HEK293 (cell line): ENCODE data around the gene HOXC5.

Experiments
- BCL11A ChIP-seq: fragments of 450-650 bp; formaldehyde crosslinking; IDR thresholded peaks from 2 replicates; pipeline ENCODE4 v1.5.1; 2016; ENCODE audit warnings: low read depth, missing biosample characterization, missing genetic modification characterization
- KLF8 ChIP-seq: fragments of 450-650 bp; formaldehyde crosslinking; IDR thresholded peaks from 2 replicates; pipeline ENCODE4 v1.5.1; 2016; ENCODE audit warnings: missing biosample characterization, missing genetic modification characterization
- PRDM1 ChIP-seq: fragments of 450-650 bp; formaldehyde crosslinking; IDR thresholded peaks from 2 replicates; pipeline ENCODE4; 2016; ENCODE audit warnings: missing biosample characterization, missing genetic modification characterization
- TCF7L2 ChIP-seq: IDR thresholded peaks from 2 replicates; pipeline ENCODE4 v1.6.1; 2011; ENCODE audit warnings: low read depth, mild to moderate bottlenecking, inconsistent platforms, low read length, moderate library complexity, borderline replicate concordance
- ZBTB17 ChIP-seq: fragments of 450-650 bp; formaldehyde crosslinking; IDR thresholded peaks from 2 replicates; pipeline ENCODE4 v1.5.1; 2016; ENCODE audit warnings: missing biosample characterization, missing genetic modification characterization
- ZNF133 ChIP-seq: fragments of 450-650 bp; formaldehyde crosslinking; IDR thresholded peaks from 2 replicates; pipeline ENCODE4 v1.5.1; 2016; ENCODE audit warnings: missing biosample characterization, missing genetic modification characterization
- ZNF138 ChIP-seq: fragments of 450-650 bp; formaldehyde crosslinking; IDR thresholded peaks from 2 replicates; pipeline ENCODE4 v1.5.1; 2016; ENCODE audit warnings: missing biosample characterization, missing genetic modification characterization, borderline replicate concordance
- ZNF19 ChIP-seq: fragments of 450-650 bp; formaldehyde crosslinking; IDR thresholded peaks from 2 replicates; pipeline ENCODE4; 2016; ENCODE audit warnings: missing biosample characterization, missing genetic modification characterization, low read depth
- ZNF223 ChIP-seq: fragments of 450-650 bp; formaldehyde crosslinking; IDR thresholded peaks from 2 replicates; pipeline ENCODE4 v1.5.1; 2016; ENCODE audit warnings: missing biosample characterization, missing genetic modification characterization
- ZNF24 ChIP-seq: fragments of 450-650 bp; formaldehyde crosslinking; IDR thresholded peaks from 2 replicates; pipeline ENCODE4 v1.5.1; 2016; ENCODE audit warnings: missing biosample characterization, missing genetic modification characterization
- ZNF266 ChIP-seq: fragments of 450-650 bp; formaldehyde crosslinking; IDR thresholded peaks from 2 replicates; pipeline ENCODE4 v1.5.1; 2016; ENCODE audit warnings: missing biosample characterization, missing genetic modification characterization, low read depth
- ZNF274 ChIP-seq, 2 experiments: fragments of 200-500 bp in 1 of 2; fragments of 450-650 bp in 1 of 2; sonication (Bioruptor generic) in 1 of 2; formaldehyde crosslinking in 1 of 2; IDR thresholded peaks; 2 replicates each; pipeline versions ENCODE4 v1.5.1 to v1.6.1; 2014 to 2016; ENCODE audit warnings: borderline replicate concordance in 1 of 2, inconsistent platforms in 1 of 2, low read length in 1 of 2, missing biosample characterization in 1 of 2, missing genetic modification characterization in 1 of 2
- ZNF341 ChIP-seq: fragments of 450-650 bp; formaldehyde crosslinking; IDR thresholded peaks from 2 replicates; pipeline ENCODE4; 2016; ENCODE audit warnings: low read depth, missing biosample characterization, missing genetic modification characterization
- ZNF404 ChIP-seq: fragments of 450-650 bp; formaldehyde crosslinking; IDR thresholded peaks from 2 replicates; pipeline ENCODE4 v1.5.1; 2017; ENCODE audit warnings: missing biosample characterization, missing genetic modification characterization
- ZNF514 ChIP-seq: fragments of 450-650 bp; formaldehyde crosslinking; IDR thresholded peaks from 2 replicates; pipeline ENCODE4 v1.5.1; 2016; ENCODE audit warnings: missing biosample characterization, missing genetic modification characterization
- ZNF558 ChIP-seq: fragments of 450-650 bp; formaldehyde crosslinking; IDR thresholded peaks from 2 replicates; pipeline ENCODE4 v1.5.1; 2016; ENCODE audit warnings: missing biosample characterization, missing genetic modification characterization
- ZNF76 ChIP-seq: fragments of 450-650 bp; formaldehyde crosslinking; IDR thresholded peaks from 2 replicates; pipeline ENCODE4; 2016; ENCODE audit warnings: low read depth, missing biosample characterization, missing genetic modification characterization, borderline replicate concordance
- TF ChIP-seq, protein P1 (sequence below): fragments of 450-650 bp; formaldehyde crosslinking; conservative IDR thresholded peaks from 2 replicates; pipeline ENCODE4 v1.5.1; 2016; ENCODE audit warnings: low read depth, missing biosample characterization, missing genetic modification characterization
- TF ChIP-seq, protein P2 (sequence below): fragments of 450-650 bp; formaldehyde crosslinking; IDR thresholded peaks from 2 replicates; pipeline ENCODE4 v1.5.1; 2016; ENCODE audit warnings: missing biosample characterization, missing genetic modification characterization
- TF ChIP-seq, protein P3 (sequence below): fragments of 450-650 bp; formaldehyde crosslinking; IDR thresholded peaks from 2 replicates; pipeline ENCODE4 v1.5.1; 2016; ENCODE audit warnings: missing biosample characterization, missing genetic modification characterization
- TF ChIP-seq, protein P4 (sequence below): fragments of 450-650 bp; formaldehyde crosslinking; IDR thresholded peaks from 2 replicates; pipeline ENCODE4 v1.5.1; 2016; ENCODE audit warnings: missing biosample characterization, missing genetic modification characterization, low read depth
- TF ChIP-seq, protein P5 (sequence below): fragments of 450-650 bp; formaldehyde crosslinking; IDR thresholded peaks from 2 replicates; pipeline ENCODE4 v1.5.1; 2016; ENCODE audit warnings: missing biosample characterization, missing genetic modification characterization, borderline replicate concordance

Gene HOXC5

DNA sequence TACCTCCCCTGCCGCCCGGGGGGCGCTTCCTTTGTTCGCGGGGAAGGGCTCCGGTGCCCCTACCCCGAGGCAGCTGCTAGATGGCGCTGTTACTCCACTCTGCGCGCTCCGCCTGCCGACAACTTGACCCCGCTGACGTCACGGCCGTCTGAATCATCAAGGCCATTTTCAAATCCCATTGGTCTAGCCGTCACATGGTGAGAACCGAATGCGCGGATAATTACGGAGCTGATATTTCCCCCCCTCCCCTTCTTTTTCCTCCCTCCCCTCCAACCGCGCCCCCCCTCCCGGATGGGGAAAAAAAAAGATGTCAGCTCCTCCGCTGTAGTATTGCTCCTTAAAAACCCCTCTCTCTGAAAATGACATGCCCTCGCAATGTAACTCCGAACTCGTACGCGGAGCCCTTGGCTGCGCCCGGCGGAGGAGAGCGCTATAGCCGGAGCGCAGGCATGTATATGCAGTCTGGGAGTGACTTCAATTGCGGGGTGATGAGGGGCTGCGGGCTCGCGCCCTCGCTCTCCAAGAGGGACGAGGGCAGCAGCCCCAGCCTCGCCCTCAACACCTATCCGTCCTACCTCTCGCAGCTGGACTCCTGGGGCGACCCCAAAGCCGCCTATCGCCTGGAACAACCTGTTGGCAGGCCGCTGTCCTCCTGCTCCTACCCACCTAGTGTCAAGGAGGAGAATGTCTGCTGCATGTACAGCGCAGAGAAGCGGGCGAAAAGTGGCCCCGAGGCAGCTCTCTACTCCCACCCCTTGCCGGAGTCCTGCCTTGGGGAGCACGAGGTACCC lies 47.8 kb upstream of the HOXC5 start, which contains the start of gene HOXC10 (continued):
- TF ChIP-seq, protein P1, sequence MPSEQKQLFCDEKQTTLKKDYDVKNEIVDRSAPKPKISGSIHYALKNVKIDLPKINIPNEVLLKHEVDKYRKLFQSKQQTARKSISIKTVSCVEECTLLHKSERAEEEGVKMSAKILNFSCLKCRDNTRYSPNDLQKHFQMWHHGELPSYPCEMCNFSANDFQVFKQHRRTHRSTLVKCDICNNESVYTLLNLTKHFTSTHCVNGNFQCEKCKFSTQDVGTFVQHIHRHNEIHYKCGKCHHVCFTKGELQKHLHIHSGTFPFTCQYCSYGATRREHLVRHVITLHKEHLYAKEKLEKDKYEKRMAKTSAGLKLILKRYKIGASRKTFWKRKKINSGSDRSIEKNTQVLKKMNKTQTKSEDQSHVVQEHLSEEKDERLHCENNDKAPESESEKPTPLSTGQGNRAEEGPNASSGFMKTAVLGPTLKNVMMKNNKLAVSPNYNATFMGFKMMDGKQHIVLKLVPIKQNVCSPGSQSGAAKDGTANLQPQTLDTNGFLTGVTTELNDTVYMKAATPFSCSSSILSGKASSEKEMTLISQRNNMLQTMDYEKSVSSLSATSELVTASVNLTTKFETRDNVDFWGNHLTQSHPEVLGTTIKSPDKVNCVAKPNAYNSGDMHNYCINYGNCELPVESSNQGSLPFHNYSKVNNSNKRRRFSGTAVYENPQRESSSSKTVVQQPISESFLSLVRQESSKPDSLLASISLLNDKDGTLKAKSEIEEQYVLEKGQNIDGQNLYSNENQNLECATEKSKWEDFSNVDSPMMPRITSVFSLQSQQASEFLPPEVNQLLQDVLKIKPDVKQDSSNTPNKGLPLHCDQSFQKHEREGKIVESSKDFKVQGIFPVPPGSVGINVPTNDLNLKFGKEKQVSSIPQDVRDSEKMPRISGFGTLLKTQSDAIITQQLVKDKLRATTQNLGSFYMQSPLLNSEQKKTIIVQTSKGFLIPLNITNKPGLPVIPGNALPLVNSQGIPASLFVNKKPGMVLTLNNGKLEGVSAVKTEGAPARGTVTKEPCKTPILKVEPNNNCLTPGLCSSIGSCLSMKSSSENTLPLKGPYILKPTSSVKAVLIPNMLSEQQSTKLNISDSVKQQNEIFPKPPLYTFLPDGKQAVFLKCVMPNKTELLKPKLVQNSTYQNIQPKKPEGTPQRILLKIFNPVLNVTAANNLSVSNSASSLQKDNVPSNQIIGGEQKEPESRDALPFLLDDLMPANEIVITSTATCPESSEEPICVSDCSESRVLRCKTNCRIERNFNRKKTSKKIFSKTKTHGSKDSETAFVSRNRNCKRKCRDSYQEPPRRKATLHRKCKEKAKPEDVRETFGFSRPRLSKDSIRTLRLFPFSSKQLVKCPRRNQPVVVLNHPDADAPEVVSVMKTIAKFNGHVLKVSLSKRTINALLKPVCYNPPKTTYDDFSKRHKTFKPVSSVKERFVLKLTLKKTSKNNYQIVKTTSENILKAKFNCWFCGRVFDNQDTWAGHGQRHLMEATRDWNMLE: no peak
- peak; percentile 47 for TF ChIP-seq ZBTB17 (tag by site-specific recombination)
- peak; percentile 11; the same call in 1 of the 2 replicates for TF ChIP-seq ZNF341 (tag by site-specific recombination)
- TF ChIP-seq ZNF274 (IDR thresholded peaks at IDR 0.05; ENCODE audit: low read length): no peak
- no peak for TF ChIP-seq ZNF274 (tag by site-specific recombination; IDR thresholded peaks at IDR 0.05; ENCODE audit: borderline replicate concordance)
- TF ChIP-seq ZNF76 (tag by site-specific recombination): 0 out of 2 replicates have a peak, but pooled peaks have one; percentile 40
- TF ChIP-seq ZNF24: no peak
- TF ChIP-seq ZNF223: no peak
- no peak for TF ChIP-seq ZNF404
- TF ChIP-seq KLF8: peak; percentile 54; the same call in 1 of the 2 replicates
- TF ChIP-seq, protein P2, sequence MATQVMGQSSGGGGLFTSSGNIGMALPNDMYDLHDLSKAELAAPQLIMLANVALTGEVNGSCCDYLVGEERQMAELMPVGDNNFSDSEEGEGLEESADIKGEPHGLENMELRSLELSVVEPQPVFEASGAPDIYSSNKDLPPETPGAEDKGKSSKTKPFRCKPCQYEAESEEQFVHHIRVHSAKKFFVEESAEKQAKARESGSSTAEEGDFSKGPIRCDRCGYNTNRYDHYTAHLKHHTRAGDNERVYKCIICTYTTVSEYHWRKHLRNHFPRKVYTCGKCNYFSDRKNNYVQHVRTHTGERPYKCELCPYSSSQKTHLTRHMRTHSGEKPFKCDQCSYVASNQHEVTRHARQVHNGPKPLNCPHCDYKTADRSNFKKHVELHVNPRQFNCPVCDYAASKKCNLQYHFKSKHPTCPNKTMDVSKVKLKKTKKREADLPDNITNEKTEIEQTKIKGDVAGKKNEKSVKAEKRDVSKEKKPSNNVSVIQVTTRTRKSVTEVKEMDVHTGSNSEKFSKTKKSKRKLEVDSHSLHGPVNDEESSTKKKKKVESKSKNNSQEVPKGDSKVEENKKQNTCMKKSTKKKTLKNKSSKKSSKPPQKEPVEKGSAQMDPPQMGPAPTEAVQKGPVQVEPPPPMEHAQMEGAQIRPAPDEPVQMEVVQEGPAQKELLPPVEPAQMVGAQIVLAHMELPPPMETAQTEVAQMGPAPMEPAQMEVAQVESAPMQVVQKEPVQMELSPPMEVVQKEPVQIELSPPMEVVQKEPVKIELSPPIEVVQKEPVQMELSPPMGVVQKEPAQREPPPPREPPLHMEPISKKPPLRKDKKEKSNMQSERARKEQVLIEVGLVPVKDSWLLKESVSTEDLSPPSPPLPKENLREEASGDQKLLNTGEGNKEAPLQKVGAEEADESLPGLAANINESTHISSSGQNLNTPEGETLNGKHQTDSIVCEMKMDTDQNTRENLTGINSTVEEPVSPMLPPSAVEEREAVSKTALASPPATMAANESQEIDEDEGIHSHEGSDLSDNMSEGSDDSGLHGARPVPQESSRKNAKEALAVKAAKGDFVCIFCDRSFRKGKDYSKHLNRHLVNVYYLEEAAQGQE (tag by site-specific recombination): no peak
- no peak for TF ChIP-seq ZNF558 (tag by site-specific recombination)
- no peak for TF ChIP-seq PRDM1 (tag by site-specific recombination)
- no peak for TF ChIP-seq TCF7L2
- TF ChIP-seq ZNF133: no peak
- TF ChIP-seq, protein P3, sequence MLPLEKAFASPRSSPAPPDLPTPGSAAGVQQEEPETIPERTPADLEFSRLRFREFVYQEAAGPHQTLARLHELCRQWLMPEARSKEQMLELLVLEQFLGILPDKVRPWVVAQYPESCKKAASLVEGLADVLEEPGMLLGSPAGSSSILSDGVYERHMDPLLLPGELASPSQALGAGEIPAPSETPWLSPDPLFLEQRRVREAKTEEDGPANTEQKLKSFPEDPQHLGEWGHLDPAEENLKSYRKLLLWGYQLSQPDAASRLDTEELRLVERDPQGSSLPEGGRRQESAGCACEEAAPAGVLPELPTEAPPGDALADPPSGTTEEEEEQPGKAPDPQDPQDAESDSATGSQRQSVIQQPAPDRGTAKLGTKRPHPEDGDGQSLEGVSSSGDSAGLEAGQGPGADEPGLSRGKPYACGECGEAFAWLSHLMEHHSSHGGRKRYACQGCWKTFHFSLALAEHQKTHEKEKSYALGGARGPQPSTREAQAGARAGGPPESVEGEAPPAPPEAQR (tag by site-specific recombination): no peak
- no peak for TF ChIP-seq ZNF19 (tag by site-specific recombination)
- no peak for TF ChIP-seq ZNF514 (tag by site-specific recombination)
- TF ChIP-seq, protein P4, sequence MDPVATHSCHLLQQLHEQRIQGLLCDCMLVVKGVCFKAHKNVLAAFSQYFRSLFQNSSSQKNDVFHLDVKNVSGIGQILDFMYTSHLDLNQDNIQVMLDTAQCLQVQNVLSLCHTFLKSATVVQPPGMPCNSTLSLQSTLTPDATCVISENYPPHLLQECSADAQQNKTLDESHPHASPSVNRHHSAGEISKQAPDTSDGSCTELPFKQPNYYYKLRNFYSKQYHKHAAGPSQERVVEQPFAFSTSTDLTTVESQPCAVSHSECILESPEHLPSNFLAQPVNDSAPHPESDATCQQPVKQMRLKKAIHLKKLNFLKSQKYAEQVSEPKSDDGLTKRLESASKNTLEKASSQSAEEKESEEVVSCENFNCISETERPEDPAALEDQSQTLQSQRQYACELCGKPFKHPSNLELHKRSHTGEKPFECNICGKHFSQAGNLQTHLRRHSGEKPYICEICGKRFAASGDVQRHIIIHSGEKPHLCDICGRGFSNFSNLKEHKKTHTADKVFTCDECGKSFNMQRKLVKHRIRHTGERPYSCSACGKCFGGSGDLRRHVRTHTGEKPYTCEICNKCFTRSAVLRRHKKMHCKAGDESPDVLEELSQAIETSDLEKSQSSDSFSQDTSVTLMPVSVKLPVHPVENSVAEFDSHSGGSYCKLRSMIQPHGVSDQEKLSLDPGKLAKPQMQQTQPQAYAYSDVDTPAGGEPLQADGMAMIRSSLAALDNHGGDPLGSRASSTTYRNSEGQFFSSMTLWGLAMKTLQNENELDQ (tag by site-specific recombination): no peak
- no peak for TF ChIP-seq ZNF138 (tag by site-specific recombination)
- TF ChIP-seq, protein P5, sequence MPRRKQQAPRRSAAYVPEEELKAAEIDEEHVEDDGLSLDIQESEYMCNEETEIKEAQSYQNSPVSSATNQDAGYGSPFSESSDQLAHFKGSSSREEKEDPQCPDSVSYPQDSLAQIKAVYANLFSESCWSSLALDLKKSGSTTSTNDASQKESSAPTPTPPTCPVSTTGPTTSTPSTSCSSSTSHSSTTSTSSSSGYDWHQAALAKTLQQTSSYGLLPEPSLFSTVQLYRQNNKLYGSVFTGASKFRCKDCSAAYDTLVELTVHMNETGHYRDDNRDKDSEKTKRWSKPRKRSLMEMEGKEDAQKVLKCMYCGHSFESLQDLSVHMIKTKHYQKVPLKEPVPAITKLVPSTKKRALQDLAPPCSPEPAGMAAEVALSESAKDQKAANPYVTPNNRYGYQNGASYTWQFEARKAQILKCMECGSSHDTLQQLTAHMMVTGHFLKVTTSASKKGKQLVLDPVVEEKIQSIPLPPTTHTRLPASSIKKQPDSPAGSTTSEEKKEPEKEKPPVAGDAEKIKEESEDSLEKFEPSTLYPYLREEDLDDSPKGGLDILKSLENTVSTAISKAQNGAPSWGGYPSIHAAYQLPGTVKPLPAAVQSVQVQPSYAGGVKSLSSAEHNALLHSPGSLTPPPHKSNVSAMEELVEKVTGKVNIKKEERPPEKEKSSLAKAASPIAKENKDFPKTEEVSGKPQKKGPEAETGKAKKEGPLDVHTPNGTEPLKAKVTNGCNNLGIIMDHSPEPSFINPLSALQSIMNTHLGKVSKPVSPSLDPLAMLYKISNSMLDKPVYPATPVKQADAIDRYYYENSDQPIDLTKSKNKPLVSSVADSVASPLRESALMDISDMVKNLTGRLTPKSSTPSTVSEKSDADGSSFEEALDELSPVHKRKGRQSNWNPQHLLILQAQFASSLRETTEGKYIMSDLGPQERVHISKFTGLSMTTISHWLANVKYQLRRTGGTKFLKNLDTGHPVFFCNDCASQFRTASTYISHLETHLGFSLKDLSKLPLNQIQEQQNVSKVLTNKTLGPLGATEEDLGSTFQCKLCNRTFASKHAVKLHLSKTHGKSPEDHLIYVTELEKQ (tag by site-specific recombination): 0 out of 2 replicates have a peak, but pooled peaks have one; percentile 50
- TF ChIP-seq BCL11A (tag by site-specific recombination): 0 out of 2 replicates have a peak, but pooled peaks have one; percentile 42
- no peak for TF ChIP-seq ZNF266 (tag by site-specific recombination)
